ENCODE measurements around the gene BSX. TPM values are rescaled to one million over a fixed set of nuclear protein-coding genes. Genes with fewer than 3 reads are reported as not detected.

Gene BSX
- total RNA-seq, 1 donor from 2014 or later: not detected

- H3K4me1 Mint-ChIP-seq: no peaks in the 10 kb centered on the region
- POLR2A ChIA-PET: no interaction called here
- H3K36me3 Mint-ChIP-seq (ENCODE audit: low read depth): no peaks in the 10 kb centered on the region
- ATAC-seq (ENCODE audit: low read depth) (no peak), DNase-seq (no peak)
- intact Hi-C loops (cut with micrococcal nuclease): no loop called here
- H3K27ac Mint-ChIP-seq: no peak overlapping the region
- H3K27me3 Mint-ChIP-seq: no peaks in the 10 kb centered on the region
- no peak for TF ChIP-seq CTCF (IDR thresholded peaks at IDR 0.05)
- CTCF ChIA-PET: no interaction called here
- no peak overlapping the region for H3K4me3 Mint-ChIP-seq
- no peaks in the 10 kb centered on the region for H3K9me3 Mint-ChIP-seq
These were observed 27.2 kb downstream of the BSX start for GRCh38 chr11:122954455-122954854.

GRCh38 chr11:122951211-122951610, 30.4 kb downstream of the BSX start:
- ATAC-seq (ENCODE audit: low read depth): no peak
- POLR2A ChIA-PET: no interaction called here
- TF ChIP-seq CTCF (IDR thresholded peaks at IDR 0.05): no peak
- CTCF ChIA-PET: no interaction called here
- Mint-ChIP-seq H3K27me3 (peaks cover 2% of the 10 kb centered on the region), H3K4me1 (peaks cover 2% of the 10 kb centered on the region), H3K4me3 (no peak overlapping the region), H3K36me3 (ENCODE audit: low read depth) (peaks cover 7% of the 10 kb centered on the region), H3K9me3 (no peaks in the 10 kb centered on the region), H3K27ac (no peak overlapping the region)
- DNase-seq: no peak
- intact Hi-C loops (cut with micrococcal nuclease): no loop called here

GRCh38 chr11:122938557-122938956, 43.1 kb downstream of the BSX start:
- no peaks in the 10 kb centered on the region for H3K4me1 Mint-ChIP-seq
- H3K9me3 Mint-ChIP-seq: no peaks in the 10 kb centered on the region
- H3K4me3 Mint-ChIP-seq: no peak overlapping the region
- no peaks in the 10 kb centered on the region for H3K36me3 Mint-ChIP-seq (ENCODE audit: low read depth)
- no peak for TF ChIP-seq CTCF (IDR thresholded peaks at IDR 0.05)
- ATAC-seq (ENCODE audit: low read depth) (no peak), DNase-seq (no peak)
- no peaks in the 10 kb centered on the region for H3K27me3 Mint-ChIP-seq
- CTCF ChIA-PET: no interaction called here
- no peak overlapping the region for H3K27ac Mint-ChIP-seq
- POLR2A ChIA-PET: no interaction called here
- intact Hi-C loops (cut with micrococcal nuclease): no loop called here

GRCh38 chr11:122937983-122938382, 43.7 kb downstream of the BSX start:
- no peak overlapping the region for H3K4me3 Mint-ChIP-seq
- ChIA-PET CTCF (no interaction called here), POLR2A (no interaction called here)

GRCh38 chr11:122933416-122933815, 48.2 kb downstream of the BSX start:
- Mint-ChIP-seq H3K4me1 (no peaks in the 10 kb centered on the region), H3K27me3 (peaks cover 5% of the 10 kb centered on the region), H3K9me3 (no peaks in the 10 kb centered on the region), H3K36me3 (ENCODE audit: low read depth) (no peaks in the 10 kb centered on the region), H3K4me3 (no peak overlapping the region), H3K27ac (no peak overlapping the region)
- DNase-seq: no peak
- intact Hi-C loops (cut with micrococcal nuclease): no loop called here
- ATAC-seq (ENCODE audit: low read depth): no peak
- ChIA-PET CTCF (no interaction called here), POLR2A (no interaction called here)
- TF ChIP-seq CTCF (IDR thresholded peaks at IDR 0.05): no peak

More at GRCh38 chr11:122937983-122938382, 43.7 kb downstream of the BSX start:
- DNase-seq (no peak), ATAC-seq (ENCODE audit: low read depth) (no peak)
- no peaks in the 10 kb centered on the region for H3K4me1 Mint-ChIP-seq
- intact Hi-C loops (cut with micrococcal nuclease): no loop called here
- H3K36me3 Mint-ChIP-seq (ENCODE audit: low read depth): no peaks in the 10 kb centered on the region
- H3K9me3 Mint-ChIP-seq: no peaks in the 10 kb centered on the region
- no peaks in the 10 kb centered on the region for H3K27me3 Mint-ChIP-seq
- no peak overlapping the region for H3K27ac Mint-ChIP-seq
- TF ChIP-seq CTCF (IDR thresholded peaks at IDR 0.05): no peak

All from activated B cell treated with CpG ODN at 0.5 μM for 24 hours (primary cell).